GM18507 (cell line): ENCODE results near the gene TREM2.
A peak's percentile ranks its signal among the peaks of the same experiment; 100 is the strongest.

Source experiments
- DNase-seq: peaks from one replicate; pipeline ENCODE4 v3.0.0; 2011; ENCODE audit warnings: low read depth; ENCODE audit not compliant: insufficient read length; ENCODE audit errors: extremely low spot score
- FAIRE-seq: peaks from 2 replicates; lab custom pipeline; 2011; peaks lifted over from hg19 to GRCh38; lab: Jason Lieb, UNC

TREM2 gene

DNA sequence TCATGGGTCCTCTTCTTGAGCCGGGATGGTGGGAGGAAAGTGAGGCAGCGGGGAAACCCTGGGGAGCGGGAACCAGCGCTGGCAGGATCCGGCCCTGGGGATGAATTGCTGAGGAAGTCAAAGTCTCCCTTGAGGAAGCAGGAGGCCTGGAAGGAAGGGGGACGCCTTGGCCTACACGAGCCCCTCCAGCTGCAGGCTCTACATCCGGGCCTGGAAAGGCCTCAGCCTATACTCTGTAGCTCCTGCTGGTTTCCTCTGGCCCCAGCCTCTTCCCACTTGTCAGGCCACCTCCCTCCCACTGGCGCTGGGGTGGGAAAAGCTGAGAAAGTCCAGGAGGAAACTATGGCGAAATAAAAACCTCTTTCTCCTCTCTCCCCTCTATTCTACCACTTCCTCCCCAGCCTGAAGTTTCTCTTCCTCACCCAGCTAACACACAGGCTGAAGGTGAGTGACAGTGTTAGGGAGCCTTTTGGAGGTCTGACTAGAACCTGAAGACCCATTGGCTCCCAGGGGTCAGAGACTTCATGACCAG lies 23.2 kb upstream of the TREM2 start:
- no peak for FAIRE-seq
- no peak for DNase-seq

DNA sequence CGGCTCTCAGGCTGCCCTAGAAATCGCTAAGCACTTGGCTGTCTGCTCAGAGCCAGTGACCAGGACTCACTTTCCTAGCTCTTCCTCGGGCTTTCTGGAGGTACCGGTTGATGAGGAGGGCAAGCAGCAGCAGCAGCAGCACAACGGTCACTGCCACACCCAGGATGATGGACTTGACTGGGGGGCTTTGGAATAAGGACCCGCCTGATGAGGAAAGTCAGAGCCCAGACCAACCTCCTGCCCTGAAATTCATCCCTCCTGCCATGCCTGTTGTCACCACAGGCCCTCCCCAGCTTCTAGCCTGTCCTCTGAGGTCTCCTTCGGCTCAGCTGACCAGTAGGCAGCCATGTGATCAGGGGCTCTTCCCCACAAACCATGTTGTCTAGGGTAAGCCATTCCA lies 21.8 kb upstream of the TREM2 start:
- DNase-seq (no peak), FAIRE-seq (no peak)

DNA sequence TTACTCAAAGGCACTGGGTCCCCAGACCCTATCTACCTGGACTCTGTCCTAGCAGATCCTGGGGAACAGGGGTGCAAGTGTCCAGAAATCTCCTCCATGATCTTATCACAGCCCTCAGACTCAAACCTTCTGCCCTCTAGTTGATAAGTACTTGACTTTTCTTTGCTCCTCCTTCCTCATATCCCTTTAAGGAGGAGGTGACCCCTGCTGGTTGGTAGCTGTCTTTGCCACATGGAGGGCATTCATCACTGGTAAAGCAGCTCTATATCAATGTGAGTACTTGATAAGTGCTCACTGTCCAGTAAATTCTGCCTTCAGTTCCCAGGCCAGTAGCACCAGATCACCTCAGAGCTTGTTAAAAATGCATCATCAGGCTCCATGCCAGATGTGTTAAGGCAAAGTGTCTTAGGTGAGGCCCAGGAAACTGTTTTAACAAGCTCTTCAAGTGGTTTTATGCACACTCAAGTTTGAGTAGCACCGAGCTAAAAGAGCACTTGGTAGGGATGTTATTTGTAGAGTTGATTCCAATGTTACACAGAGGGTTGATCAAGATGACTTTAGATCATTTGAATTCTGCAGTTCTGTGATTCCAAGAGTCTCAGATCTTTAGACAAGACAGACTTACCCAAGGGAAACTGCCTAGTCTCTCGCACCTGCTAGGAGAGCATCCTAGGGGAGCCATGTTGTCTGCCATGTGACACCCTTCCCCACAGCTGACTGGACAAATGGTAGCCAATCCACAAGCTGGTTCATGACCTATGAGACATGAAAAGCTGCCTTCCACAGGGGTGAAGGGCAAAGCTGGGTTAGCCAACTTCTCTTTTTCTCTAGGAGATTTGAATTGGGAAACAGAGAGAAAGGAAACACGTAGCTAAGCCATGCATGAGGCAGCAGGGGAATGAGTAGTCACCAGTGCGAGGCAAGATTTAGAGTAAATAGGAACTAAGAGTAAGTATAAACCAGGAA lies 19.4 kb upstream of the TREM2 start:
- FAIRE-seq (peak; percentile 85), DNase-seq (no peak)

DNA sequence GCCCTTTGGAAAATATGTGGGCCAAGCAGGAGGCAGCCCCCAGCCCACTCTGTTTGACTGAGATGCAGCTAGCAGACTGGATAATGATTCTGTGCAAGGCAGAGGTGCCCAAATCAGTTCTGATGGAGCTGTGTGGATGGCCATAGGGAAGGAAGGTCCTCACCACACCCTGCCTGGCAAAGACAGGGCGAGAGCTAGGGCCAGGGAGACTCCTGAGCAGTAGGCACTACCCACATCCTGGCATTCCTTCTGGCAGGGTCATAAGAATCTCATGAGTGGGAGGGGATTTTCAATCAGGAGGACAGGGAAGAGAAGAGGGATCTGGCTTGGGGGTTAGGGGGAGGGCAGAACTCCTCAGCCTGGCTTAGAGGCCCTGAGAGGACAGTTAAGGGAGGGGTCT lies 18.6 kb upstream of the TREM2 start:
- no peak for FAIRE-seq
- no peak for DNase-seq

DNA sequence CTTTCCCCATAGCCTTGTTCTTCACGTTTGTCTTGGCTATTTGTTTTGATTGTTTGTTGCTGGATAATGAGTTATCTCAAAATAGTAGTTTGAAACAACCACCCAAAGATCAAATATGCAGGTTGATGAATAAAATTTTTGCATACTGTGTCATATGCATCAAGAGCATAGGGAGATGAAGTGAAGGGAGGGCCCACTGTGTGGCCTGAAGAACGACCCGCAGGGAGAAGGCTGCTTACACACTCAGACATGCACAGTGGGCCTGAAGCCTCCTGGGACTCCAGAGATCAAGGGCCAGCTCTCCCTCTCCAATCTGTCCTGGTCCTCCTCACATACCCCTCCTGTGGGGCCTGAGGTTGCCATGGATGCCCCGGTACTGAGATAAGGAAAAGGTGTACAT lies 16.2 kb upstream of the TREM2 start:
- FAIRE-seq (no peak), DNase-seq (no peak)

DNA sequence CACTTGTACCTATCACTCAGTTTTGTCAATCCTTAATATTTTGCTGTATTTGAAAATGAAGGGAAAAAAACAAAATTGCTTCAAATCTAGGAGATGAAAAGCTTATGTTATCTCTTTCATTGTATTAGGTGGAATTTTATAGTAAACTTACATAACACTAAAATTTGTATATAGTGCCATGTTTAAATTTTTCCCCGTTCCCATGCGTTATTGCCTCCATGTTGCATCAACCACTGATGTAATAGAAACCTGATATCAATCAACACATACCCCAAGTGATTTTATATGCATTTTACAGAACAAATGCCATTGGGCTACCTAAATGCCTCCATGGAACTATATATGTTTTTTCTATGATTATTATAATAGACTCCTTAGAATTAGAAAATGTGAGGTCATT lies 14.8 kb upstream of the TREM2 start:
- DNase-seq (no peak), FAIRE-seq (no peak)

DNA sequence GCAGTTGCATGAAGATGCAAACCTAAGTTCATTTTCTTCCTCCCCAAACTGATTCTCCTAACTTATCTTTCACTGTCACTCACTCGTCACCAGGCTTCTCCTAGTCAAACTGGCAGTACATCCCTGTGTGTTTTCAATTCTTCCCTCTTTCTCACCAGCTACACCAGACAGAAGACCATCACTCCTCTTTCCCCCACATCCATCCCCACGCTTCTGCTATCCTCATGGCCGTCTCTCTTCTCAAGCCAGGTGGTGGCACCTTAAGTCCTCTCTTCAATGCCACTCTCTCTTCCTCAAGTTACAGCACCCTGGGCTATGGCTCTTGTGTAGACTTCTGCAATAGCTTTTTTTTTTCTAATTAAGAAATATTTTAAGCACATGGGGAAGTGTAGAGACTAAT lies 14.4 kb upstream of the TREM2 start:
- FAIRE-seq (no peak), DNase-seq (no peak)

DNA sequence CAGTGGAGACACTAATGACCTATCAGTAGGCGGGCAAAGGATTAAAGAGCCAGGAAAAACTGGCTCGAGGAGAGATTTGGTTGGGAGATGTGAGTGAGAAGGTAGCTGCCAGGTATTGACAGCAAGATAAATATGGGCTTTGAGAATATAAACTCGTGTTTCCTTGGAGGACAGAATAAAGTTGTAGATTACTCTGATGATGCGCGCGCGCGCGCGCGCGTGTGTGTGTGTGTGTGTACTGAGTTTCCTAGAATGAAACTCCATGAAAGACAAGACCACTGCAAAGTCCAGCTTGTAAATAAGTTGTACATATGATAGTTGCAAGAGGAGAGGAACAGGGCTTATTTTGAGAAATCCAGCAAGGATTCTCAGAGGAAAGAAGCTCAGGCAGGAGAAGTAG lies 13.3 kb upstream of the TREM2 start:
- DNase-seq, result no peak
- no peak for FAIRE-seq

DNA sequence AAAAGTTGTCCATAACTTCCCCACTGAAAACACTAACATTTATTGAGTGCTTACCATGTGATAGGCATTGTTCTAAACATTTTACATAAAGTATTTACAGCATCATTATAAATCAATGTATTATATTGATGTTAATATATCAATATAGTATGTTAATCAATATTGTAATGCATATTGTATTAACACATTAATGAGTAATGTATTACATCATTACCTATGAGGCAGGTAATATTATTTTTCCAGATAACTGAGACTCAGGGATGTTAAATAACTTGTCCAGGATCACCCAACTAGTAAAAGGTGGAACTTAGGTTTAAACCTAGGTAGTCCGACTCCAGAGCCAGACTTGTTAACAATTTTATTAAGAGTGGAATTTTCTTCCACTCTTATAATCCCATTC lies 12.2 kb upstream of the TREM2 start:
- DNase-seq, result no peak
- no peak for FAIRE-seq

DNA sequence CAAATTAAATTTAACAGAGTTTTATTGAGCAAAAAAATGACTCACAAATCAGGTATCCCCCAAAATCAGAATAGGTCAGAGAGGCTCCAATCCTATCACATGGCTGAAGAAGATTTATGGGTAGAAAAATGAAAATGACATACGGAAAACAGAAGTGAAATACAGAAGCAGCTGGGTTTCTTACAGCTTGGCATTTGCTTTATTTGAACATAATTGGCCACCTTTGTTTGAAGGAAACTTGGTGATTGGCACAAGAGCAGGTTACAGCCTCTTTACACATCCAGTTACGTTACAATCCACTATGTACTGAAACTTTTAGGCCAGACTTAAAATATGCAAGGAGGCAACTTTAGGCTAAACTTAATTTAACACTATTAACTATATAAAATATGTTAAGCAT lies 11.7 kb upstream of the TREM2 start:
- DNase-seq (no peak), FAIRE-seq (no peak)

DNA sequence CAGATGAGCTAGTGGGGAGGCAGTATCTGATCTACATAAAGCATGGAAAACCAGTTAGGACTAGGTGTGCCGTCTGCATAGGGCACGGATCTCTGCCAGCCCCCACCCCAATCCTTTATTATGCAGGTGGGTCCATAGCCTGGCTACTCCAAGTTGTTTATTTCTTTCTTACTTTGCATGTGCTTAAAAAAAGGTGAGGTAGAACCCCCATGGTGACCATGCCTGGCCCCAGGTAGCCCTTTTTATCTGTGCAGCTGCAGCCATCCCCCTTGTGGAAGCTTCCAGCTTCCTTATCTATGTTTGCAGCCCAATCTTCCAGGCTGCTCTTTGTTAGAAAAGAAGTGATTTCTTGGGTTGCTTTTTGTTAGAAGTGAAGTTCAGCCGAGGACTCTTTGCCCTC lies 9.0 kb upstream of the TREM2 start:
- DNase-seq, result no peak
- no peak for FAIRE-seq

DNA sequence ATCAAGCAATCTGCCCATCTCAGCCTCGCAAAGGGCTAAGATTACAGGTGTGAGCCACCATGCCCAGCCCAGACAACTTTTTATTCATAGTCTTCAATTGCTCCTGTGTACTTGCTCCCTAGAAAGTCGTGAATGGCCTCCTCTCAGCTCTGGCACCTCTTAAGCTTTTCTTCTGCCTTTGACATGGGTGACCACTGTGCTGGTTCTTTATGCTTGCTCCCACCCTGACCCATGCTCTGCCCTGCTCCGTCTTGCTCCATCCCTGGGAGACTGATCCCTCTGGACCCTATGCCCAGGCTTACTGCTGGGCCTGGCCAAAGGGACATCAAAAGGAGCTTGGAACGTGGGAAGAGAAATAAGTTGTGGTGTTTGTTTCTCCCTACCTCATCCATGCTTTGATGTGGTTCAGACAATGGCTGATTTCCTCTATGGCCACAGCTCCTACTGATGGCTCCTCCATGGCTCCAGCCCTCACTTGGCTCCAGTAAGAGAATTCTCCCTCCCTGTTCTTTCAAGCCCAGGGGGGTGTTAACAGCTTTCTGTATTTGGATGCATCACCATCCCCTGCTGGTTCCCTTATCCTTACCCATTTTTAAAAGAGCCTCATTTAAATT lies 7.7 kb upstream of the TREM2 start:
- FAIRE-seq (no peak), DNase-seq (no peak)

DNA sequence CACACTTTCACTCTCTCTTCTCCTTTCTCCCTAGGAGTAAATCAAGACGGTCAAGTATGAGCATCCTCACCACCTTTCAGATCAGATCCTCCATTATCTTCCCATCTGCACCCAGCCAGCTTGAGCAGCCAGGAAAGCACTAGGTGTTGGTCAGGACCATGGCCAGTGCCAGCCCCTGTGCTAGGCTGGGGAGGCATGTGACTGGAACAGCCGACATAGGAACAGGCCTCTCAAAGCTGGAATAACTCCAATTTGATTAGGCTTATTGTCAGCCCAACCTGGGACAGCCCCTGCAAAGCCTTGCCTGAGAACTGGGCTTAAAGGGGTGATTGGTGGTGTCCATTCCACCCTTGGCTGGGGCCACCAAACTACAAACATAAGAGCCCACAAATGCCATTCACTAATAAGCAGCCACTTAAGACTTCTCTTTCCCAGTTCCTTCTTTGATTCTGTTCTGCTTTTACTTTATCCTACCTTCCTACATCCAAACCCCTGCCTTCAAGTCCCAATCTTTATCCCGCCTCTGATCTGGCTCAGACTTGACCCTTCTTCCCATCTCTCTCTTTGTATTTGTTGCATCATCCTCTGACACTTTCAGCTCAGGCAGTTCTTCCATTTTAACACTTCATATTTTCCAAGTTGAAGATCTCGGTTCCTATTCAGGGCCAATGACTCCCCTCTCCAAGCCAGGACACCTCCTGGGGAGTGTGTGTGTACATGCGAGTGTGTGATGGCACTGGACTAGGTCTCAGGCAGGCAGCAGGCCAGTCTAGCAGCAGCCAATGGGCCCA lies 4.5 kb upstream of the TREM2 start:
- DNase-seq, result no peak
- no peak for FAIRE-seq

DNA sequence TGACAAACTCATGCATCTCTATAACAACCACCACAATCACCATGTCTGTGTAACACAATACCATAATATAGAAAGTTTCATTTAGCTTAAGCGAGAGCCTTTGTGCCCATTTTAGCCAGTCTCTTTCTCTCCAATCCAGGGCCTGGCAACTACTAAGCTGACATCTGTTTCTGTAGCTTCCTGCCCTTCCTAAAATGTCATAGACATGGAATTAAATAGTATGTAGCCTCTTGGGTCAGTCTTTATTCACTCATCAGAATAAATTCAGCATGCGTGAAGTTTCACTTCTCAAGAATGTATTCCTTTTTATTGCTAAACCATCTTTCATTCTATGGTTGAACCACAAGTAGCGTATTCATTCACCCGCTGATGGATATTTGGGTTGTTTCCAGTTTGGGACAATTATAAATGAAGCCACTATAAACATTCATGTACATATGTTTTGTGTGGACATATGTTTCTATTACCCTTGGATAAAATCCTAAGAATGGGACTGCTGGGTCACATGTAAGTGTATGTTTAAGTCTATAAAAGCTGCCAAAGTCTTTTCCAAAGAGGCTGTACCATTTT lies 1.7 kb upstream of the TREM2 start:
- DNase-seq (no peak), FAIRE-seq (no peak)

DNA sequence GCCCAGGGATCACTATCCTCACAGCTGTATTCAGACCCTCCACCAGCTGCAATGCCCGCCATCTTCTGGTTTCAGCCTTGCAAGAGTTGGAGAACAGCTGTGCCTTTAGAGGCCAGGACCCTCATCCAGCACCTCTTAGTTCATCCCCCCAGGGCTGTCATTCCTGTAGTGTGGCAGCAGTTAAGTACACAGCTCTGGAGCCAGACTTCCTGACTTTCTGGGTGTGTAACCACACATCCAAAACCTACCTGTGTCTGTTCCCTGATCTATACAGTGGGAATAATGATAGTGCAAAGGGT lies 452 bp upstream of the TREM2 start:
- FAIRE-seq (no peak), DNase-seq (no peak)

DNA sequence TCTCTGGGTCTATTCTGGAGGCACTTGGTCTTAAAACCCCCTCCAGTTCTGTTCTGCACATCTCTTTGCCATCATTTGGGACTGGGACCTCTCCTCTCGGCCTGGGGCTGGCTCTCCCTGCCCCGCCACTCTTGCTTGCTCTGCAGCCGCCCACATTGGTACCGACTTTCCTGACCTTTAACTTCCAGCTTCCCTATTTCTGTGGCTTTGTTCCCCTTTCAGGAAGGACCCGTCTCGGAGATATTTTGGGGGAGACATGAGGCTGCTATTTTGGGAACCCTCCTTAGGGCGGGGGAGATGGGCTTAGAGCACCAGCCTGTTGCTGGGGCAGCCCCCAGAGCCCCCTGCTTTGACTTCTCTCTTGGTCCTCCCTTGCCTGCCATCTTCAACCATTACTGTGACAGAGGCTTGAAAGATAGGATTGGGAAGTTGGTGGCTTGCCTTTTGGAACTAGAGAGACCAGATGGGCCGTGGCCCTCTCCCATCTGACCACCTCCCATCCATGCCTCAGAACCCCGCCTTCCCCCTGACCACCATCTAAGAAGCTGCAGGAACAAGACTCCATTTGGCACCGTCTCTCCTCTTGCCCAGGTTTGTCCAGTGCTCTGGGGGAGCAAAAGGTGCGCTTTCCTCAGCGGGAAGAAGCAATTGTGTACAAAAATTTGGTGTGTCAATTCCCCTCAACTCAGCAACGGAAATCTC lies 914 bp downstream of the TREM2 start:
- no peak for DNase-seq
- no peak for FAIRE-seq

DNA sequence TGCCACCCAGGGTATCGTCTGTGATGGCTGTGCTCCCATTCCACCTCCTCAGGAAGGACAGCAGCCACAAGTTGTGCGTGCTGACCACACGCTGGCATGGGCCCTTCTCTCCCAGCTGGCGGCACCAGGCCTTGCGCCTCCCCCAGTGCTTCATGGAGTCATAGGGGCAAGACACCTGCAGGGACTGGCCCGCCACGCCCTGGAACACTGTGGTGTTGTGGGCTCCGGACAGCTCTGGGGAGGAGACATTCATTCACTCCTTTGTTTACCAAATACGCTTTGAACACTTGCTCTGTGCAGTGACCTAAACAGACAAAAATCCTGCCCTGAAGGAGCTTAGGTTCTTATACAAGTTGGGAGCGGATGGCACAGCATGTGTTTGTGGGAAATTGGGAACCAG lies 1.5 kb downstream of the TREM2 start:
- FAIRE-seq (no peak), DNase-seq (no peak)

DNA sequence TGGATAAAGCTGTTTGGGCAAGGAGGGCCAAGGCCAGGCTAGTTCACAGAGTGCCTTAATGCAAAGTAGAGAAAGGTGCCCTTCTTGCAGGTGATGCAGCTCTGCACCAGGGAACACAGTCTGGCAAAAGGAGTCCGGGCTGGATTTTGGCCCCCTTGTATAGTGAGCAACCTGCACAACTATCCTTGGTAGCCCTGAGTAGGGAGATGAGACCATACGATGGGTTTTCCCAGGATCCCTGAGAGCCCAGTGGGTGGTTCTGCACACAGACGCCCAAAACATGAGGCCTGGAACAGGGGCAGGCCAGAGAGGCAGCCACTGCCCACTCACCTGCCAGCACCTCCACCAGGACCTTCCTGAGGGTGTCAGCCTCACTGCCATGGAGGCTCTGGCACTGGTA lies 2.0 kb downstream of the TREM2 start:
- no peak for FAIRE-seq
- DNase-seq, result no peak

DNA sequence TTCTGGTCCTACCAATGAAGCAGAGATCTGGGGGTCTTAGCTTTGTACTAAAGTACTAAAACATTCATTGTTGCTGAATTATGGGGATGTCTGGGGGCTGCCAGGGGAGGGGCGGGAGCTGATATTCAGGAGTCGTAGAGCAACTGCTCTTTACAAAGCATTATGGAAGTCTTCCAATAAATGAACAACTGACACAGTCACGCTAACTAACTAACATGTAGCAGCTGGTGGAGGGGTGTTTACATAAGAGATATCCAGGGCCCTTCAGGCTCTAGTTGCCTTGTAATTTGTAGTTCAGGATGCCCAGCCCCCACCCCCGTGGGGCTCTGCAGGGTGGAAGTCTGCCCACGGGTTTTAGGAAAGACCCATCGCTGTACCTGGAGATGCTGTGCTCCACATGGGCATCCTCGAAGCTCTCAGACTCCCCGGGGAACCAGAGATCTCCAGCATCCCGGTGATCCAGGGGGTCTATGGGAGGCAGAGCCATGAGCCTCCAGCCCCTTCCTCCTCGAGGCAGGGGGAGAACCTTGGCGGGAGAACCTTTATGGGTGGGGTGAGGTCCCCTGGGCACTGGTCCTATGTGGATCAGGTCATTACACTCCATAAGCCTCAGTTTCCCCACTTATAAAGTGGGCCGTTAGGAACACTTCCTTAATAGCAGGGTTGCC lies 3.4 kb downstream of the TREM2 start:
- FAIRE-seq, result no peak
- no peak for DNase-seq
